Ramos (cell line): ENCODE measurements around the gene ITPR2.
"Not testable (repeated sequence)": the region's sequence is repeated elsewhere in the genome, so short reads cannot be mapped to it uniquely, and the experiment has no call there.

ENCODE experiments used
- in situ Hi-C: fragments of 300-500 bp; cut with MboI; formaldehyde crosslinking; loops from one replicate; pipeline ENCODE4 v1.14.3; 2022; ENCODE audit warnings: low sequenced_read_pairs; ENCODE audit not compliant: unreplicated experiment

ITPR2 gene

DNA sequence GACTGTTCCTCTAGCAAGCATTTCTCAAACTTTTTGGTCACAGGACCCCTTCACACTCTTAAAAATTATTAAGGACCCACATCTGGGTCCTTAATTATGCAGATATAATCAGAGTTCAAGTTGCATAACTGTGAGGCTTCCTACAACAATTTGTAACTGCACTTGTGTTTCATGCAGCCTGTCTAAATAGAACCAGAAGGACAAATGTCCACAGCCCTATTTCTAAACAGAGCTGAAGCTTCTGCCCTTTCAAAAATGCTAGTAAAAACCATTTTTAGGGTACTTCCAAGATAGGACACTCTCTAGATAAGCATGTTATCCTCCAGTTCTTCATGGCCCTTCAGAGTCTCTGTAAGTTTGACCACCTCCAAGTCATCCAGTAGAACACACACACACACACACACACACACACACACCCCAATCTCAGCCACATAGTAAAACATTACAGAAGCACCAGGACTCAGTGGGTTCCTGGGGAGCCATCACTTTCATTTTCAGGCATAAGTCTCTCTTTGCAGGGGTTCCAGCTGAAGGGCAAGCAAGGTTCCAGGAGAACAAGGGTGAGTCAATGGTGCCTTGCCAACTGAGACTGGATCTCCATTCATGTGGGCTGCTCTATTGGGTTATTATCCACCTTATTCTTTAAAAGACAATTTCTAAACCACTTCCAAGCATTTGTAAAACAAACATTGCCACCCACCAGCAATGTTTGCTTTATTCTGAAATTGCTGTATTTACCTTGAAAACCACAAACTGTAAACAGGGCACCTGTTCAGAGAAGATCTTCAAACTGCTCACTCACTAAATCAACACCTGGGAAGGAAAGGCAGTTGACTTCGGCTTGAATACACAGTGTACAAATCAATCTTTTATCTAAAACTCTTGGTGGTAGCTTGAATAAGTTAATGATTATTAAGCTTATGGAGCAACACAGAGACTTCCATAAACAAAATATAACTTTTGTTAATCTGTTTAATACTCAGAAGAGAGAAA is 64.1 kb downstream of the ITPR2 start:
- in situ Hi-C loops, result no loop called here

DNA sequence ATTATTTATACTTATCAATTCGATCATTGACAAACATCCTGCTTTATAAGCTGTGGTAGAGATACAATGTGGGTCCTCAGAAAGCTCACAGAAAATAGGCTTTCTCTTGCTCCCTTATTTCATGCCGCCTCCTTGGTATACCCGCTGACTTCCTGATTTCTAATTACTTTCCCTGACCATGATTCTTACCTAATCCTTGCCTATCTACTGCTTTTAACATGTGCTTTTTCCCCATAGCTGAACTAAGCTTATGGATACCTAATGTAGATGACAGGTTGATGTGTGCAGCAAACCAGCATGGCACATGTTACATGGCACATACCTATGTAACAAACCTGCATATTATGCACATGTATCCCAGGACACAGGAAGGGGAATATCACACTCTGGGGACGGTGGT is 65.1 kb downstream of the ITPR2 start:
- in situ Hi-C loops, result no loop called here

- in situ Hi-C loops, result no loop called here
These were observed 65.9 kb downstream of the ITPR2 start for GRCh38 chr12:26767116-26767515.

- in situ Hi-C loops, result no loop called here
These were observed 70.8 kb downstream of the ITPR2 start for GRCh38 chr12:26762186-26762585.

DNA sequence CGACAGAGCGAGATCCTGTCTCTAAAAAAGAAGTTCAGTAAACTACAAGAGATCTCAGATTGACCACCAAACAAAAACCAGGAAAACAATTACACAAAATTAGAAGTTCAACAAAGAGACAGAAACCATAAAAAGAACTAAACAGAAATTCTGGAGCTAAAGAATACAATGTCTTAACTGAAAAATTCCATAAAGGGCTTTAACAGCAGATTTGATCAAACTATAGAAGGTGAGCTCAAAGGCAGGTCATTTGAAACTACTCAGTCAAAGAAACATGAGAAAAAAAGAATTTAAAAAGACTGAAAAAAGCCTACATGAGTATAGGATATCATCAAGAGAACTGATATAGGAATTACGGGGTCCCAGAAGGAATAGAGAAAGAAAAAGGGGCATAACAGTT is 71.2 kb downstream of the ITPR2 start:
- in situ Hi-C loops, result no loop called here

- in situ Hi-C loops, result no loop called here
These were observed 72.2 kb downstream of the ITPR2 start for GRCh38 chr12:26760657-26761293.

DNA sequence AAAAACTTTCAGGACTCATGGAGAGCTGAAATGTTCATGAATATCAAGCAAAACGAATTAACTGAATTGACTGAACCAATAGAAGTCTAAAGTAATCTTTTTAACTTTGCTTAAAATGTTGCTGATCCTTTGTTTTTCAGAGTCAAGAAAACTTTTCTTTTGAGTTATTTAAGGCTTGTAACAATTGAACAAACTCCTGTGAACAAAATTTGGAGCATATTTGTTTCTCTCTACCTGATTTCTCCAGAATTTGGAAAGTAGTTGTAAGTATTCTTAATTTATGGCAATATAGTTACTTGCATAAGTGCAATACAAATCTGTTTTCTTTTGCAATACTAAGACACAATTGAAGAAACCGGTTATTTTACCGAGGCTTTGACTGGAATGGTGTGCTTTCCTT is 77.6 kb downstream of the ITPR2 start:
- in situ Hi-C loops, result not testable (repeated sequence)

- in situ Hi-C loops, result no loop called here
These were observed 78.8 kb downstream of the ITPR2 start for GRCh38 chr12:26754148-26754547.

GRCh38 chr12:26751179-26751578 is 81.8 kb downstream of the ITPR2 start:
- in situ Hi-C loops, result no loop called here

DNA sequence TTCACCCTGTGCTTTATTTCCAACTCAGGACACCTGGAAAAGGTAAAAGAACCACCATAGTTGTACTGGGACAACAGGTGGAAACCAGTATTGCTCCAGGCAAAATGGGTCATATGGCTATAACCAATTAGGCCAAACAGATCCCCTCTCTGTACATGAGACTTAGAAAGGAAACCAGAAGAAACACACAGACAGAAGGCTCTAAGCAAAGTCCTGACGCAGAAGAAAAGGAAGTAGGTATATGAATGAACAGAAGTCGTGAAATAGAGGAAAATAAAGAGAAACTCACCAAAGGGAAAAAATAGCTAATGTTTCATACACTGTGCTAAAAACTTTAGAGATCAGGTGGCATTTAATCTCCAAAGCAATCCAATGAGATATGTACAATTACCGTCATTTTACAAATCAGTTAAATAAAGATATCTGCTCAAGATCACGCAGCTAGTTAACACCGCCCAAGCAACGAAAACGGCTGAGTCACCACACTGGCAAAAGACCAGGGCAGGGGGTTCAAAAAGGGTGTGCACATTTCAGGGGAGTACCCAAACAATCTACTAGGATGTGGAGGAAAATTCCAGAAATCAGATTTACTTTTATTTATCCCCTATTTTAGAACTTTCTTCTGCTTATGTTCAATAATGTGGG is 82.3 kb downstream of the ITPR2 start:
- in situ Hi-C loops, result no loop called here

- in situ Hi-C loops, result no loop called here
These were observed 83.2 kb downstream of the ITPR2 start for GRCh38 chr12:26749781-26750180.

GRCh38 chr12:26748741-26749431 is 84.1 kb downstream of the ITPR2 start:
- in situ Hi-C loops, result no loop called here

- in situ Hi-C loops, result no loop called here
These were observed 84.6 kb downstream of the ITPR2 start for GRCh38 chr12:26748412-26748740.

DNA sequence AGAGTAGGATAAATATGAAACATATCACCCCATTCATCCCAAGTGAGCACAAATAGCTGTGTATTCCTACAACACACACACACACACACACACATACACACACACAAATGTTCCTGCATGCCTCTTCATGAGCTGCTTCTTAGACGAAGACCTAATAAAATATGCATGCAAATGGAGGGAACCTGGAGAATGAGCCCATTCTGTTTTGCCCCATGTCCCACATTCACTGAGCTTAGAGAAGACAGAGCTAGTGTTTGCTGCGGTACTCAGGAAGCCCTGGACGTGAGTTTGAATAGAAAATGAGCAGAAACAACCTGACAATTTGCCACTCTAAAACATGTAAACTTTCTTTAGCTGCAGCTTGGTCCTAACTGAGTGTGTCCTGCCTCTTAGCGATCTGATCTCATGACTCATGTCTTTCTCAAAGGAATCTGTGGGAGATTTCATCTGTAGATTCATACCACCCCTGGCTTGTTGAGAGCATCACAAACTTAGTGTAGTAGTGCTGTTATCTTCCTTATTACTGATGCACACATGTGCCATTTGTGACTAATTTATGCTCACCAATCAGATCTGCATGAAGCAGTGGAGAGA is 86.8 kb downstream of the ITPR2 start:
- in situ Hi-C loops, result no loop called here

DNA sequence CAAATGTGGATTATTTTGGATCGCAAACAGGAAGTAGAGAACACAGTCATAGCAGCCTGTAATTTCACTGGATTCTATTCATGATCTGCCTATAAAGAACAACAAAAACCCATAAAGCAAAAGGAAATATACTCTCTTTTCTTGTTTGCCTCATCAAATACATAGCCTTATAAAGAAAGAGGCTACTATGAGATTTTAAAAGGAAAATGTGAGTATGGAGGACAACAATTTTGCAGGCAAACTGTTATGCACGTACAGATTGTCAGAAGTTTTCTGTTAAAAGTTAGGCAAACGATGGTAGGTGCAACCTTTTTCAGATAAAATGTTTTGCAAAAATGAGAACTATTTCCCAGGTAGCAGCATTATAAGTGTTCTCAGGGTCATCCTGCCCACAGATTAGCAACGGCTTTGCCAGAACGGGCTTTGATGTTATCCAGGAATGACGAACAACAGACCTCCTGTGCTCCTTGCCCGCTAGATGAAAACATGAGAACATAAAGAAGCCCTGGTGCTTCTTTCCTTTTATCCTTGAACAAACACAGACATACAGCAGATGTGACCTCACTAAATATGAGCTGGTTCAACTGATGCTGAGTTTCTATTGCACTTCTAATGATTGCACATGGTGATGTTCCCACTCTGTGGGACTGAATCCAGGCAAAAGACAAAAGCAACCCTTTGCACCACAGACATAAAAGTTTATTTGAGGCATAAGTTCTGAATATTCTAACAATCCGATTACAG is 88.1 kb downstream of the ITPR2 start:
- in situ Hi-C loops, result no loop called here

GRCh38 chr12:26744042-26744626 is 88.9 kb downstream of the ITPR2 start:
- in situ Hi-C loops, result no loop called here

- in situ Hi-C loops, result no loop called here
These were observed 91.3 kb downstream of the ITPR2 start for GRCh38 chr12:26741584-26742227.

DNA sequence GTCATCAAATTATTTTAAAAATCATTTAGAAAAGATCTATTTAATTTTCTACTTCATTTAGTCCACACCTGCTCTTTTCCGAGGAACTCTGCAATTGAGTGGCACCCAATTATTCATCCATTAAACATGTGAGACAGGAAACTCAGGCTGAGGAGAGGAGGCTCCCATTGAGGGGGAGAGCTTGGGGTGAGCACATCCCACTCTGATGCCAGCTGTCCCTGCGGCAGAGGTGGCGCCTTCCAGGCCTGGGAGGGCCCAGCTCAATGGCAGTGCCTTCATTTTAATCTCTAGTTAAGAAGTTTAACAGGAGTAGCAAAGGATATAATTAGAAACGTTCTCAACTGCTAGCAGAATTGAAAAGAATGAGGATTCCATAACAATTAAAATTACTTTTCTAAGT is 92.0 kb downstream of the ITPR2 start:
- in situ Hi-C loops, result no loop called here

GRCh38 chr12:26740348-26740747 is 92.6 kb downstream of the ITPR2 start:
- in situ Hi-C loops, result no loop called here
